Loucy (cell line): ENCODE data around the gene MED26.

Source experiments
- EZH2phosphoT487 ChIP-seq: fragments of 200-600 bp; IDR thresholded peaks from 2 replicates; pipeline ENCODE4 v1.6.1; 2018; ENCODE audit warnings: antibody characterized with exemption, mild to moderate bottlenecking, moderate library complexity, borderline replicate concordance
- TF ChIP-seq, protein P1 (sequence below): fragments of 200-600 bp; sonication (generic); conservative IDR thresholded peaks from 2 replicates; pipeline ENCODE4 v1.5.1; 2014; ENCODE audit warnings: mild to moderate bottlenecking, antibody characterized with exemption, low read length

DNA sequence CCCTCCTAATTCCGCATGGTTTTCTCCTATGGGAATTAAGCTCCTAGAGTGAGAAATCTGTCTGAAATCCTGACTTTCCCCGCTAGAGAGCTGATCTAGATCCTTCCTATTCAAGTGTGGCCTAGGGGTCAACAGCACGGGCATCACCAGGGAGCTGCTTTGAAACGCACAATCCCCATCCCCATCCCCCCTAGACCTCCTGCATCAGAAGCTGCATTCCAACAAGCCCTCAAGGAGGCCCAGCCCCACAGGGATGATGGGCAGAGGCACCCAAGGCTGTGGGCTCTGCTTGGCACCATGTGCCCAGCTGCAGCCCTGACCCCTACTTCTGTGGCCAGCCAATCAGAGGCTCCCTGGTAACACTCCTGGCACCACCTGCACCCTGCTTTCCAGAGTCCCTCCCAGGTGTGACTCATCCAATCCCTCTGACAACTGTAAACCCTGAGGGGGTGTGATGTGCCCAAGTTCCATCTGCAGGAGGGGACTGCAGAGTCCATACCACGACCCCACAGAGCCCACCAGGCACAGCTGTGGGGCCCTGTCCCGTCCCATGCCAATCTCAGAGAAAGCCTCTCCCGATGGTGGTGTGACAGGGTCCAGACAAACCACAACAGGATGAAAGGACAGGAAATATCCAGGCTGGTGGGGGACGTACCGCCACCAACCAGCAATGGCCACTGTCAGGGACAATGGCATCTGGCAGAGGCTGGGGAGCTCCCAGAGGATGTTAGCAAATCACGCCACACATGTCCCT lies 36.0 kb downstream of the MED26 start:
- TF ChIP-seq, protein P1, sequence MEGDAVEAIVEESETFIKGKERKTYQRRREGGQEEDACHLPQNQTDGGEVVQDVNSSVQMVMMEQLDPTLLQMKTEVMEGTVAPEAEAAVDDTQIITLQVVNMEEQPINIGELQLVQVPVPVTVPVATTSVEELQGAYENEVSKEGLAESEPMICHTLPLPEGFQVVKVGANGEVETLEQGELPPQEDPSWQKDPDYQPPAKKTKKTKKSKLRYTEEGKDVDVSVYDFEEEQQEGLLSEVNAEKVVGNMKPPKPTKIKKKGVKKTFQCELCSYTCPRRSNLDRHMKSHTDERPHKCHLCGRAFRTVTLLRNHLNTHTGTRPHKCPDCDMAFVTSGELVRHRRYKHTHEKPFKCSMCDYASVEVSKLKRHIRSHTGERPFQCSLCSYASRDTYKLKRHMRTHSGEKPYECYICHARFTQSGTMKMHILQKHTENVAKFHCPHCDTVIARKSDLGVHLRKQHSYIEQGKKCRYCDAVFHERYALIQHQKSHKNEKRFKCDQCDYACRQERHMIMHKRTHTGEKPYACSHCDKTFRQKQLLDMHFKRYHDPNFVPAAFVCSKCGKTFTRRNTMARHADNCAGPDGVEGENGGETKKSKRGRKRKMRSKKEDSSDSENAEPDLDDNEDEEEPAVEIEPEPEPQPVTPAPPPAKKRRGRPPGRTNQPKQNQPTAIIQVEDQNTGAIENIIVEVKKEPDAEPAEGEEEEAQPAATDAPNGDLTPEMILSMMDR = no peak
- no peak for TF ChIP-seq EZH2phosphoT487
